H9 (cell line): ENCODE measurements around the gene METTL26. TPM values are rescaled to one million over a fixed set of nuclear protein-coding genes. Genes with fewer than 3 reads are reported as not detected.

Experiments
- DNase-seq: peaks from one replicate; pipeline ENCODE4 v3.0.0-alpha.2; 2017
- H2AFZ ChIP-seq: one replicate; pipeline ENCODE4 v1.6.1; 2013; ENCODE audit warnings: mild to moderate bottlenecking, low read length, control low read depth, moderate library complexity
- H2AK5ac ChIP-seq: 2 replicates; pipeline ENCODE4 v1.6.1; 2013; ENCODE audit warnings: low read length, control low read depth, mixed read lengths; ENCODE audit not compliant: insufficient read length
- H2BK120ac ChIP-seq: one replicate; pipeline ENCODE4 v1.6.1; 2013; ENCODE audit warnings: low read depth, mild to moderate bottlenecking, low read length, control low read depth, inconsistent platforms; ENCODE audit not compliant: poor library complexity, severe bottlenecking
- H2BK12ac ChIP-seq: 2 replicates; pipeline ENCODE4 v1.6.1; 2013; ENCODE audit warnings: low read length, control low read depth, mixed read lengths, low read depth; ENCODE audit not compliant: insufficient read length
- H2BK15ac ChIP-seq: 2 replicates; pipeline ENCODE4 v1.6.1; 2013; ENCODE audit warnings: low read depth, low read length, control low read depth
- H2BK20ac ChIP-seq: one replicate; pipeline ENCODE4 v1.6.1; 2013; ENCODE audit warnings: low read depth, mild to moderate bottlenecking, low read length, control low read depth, inconsistent platforms; ENCODE audit not compliant: poor library complexity, severe bottlenecking
- H2BK5ac ChIP-seq: 2 replicates; pipeline ENCODE4 v1.6.1; 2013; ENCODE audit warnings: low read length, control low read depth, mixed read lengths; ENCODE audit not compliant: insufficient read length
- H3K14ac ChIP-seq: 2 replicates; pipeline ENCODE4 v1.6.1; 2013; ENCODE audit warnings: low read length, control low read depth; ENCODE audit not compliant: insufficient read depth
- H3K18ac ChIP-seq: 2 replicates; pipeline ENCODE4 v1.6.1; 2013; ENCODE audit warnings: low read depth, mild to moderate bottlenecking, mixed read lengths, low read length, control low read depth; ENCODE audit not compliant: insufficient read length
- H3K23ac ChIP-seq: 2 replicates; pipeline ENCODE4 v1.6.1; 2013; ENCODE audit warnings: low read length, control low read depth, mixed read lengths, low read depth; ENCODE audit not compliant: insufficient read length
- H3K23me2 ChIP-seq: 2 replicates; pipeline ENCODE4 v1.6.1; 2013; ENCODE audit warnings: low read depth, mild to moderate bottlenecking, mixed read lengths, low read length, control low read depth; ENCODE audit not compliant: insufficient read length, poor library complexity, severe bottlenecking
- H3K27ac ChIP-seq: 2 replicates; pipeline ENCODE4 v1.5.1; 2013; ENCODE audit warnings: low read length, control low read depth, mixed read lengths, low read depth; ENCODE audit not compliant: insufficient read length
- H3K27me3 ChIP-seq: 2 replicates; pipeline ENCODE4 v1.6.1; 2013; ENCODE audit warnings: low read length, control low read depth, inconsistent platforms; ENCODE audit not compliant: insufficient read depth
- H3K4ac ChIP-seq: 2 replicates; pipeline ENCODE4 v1.6.1; 2013; ENCODE audit warnings: low read depth, mild to moderate bottlenecking, control low read depth, inconsistent platforms, low read length, moderate library complexity
- H3K4me1 ChIP-seq: 2 replicates; pipeline ENCODE4 v1.6.1; 2013; ENCODE audit warnings: low read length, control low read depth, inconsistent platforms; ENCODE audit not compliant: insufficient read depth
- H3K4me2 ChIP-seq: 2 replicates; pipeline ENCODE4 v1.6.1; 2013; ENCODE audit warnings: low read length, control low read depth, mixed read lengths; ENCODE audit not compliant: insufficient read length, insufficient read depth
- H3K56ac ChIP-seq: 2 replicates; pipeline ENCODE4 v1.6.1; 2013; ENCODE audit warnings: low read depth, mild to moderate bottlenecking, mixed read lengths, low read length, control low read depth; ENCODE audit not compliant: insufficient read length
- H3K79me1 ChIP-seq: 2 replicates; pipeline ENCODE4 v1.6.1; 2013; ENCODE audit warnings: low read depth, mild to moderate bottlenecking, moderate library complexity, low read length, control low read depth, inconsistent platforms; ENCODE audit not compliant: insufficient read depth, poor library complexity, severe bottlenecking
- H3K79me2 ChIP-seq: 2 replicates; pipeline ENCODE4 v1.6.1; 2013; ENCODE audit warnings: low read length, control low read depth, inconsistent platforms; ENCODE audit not compliant: insufficient read depth
- H3K9ac ChIP-seq: 2 replicates; pipeline ENCODE4 v1.6.1; 2013; ENCODE audit warnings: low read length, control low read depth, mixed read lengths; ENCODE audit not compliant: insufficient read length; ENCODE audit errors: extremely low read depth
- H3K9me3 ChIP-seq: one replicate; pipeline ENCODE4 v1.6.1; 2013; ENCODE audit warnings: low read depth, low read length, inconsistent platforms; ENCODE audit not compliant: control insufficient read depth
- H3T11ph ChIP-seq: one replicate; pipeline ENCODE4 v1.6.1; 2013; ENCODE audit warnings: mild to moderate bottlenecking, low read length, control low read depth, inconsistent platforms
- H4K20me1 ChIP-seq: one replicate; pipeline ENCODE4 v1.6.1; 2013; ENCODE audit not compliant: control insufficient read depth, insufficient read length, insufficient read depth
- H4K5ac ChIP-seq: 2 replicates; pipeline ENCODE4 v1.6.1; 2013; ENCODE audit warnings: low read depth, mild to moderate bottlenecking, mixed read lengths, low read length, control low read depth; ENCODE audit not compliant: insufficient read length
- H4K8ac ChIP-seq: replicated peaks from 2 replicates; pipeline ENCODE4 v1.6.1; 2013; ENCODE audit warnings: low read length, control low read depth, mixed read lengths, low read depth; ENCODE audit not compliant: insufficient read length
- H4K91ac ChIP-seq: 2 replicates; pipeline ENCODE4 v1.6.1; 2013; ENCODE audit warnings: low read depth, mild to moderate bottlenecking, moderate library complexity, mixed read lengths, low read length, control low read depth; ENCODE audit not compliant: insufficient read length
- H3K27ac Mint-ChIP-seq, 3 experiments: 2 replicates in 2 of 3; 3 replicates in 1 of 3; pipeline ENCODE4 v1.8.0; 2020 to 2021; ENCODE audit warnings: mixed read lengths in 3 of 3, mild to moderate bottlenecking in 1 of 3, moderate library complexity in 1 of 3
- H3K27me3 Mint-ChIP-seq: 2 replicates; pipeline ENCODE4 v1.8.0; 2021; ENCODE audit warnings: low read depth, mild to moderate bottlenecking, moderate library complexity, mixed read lengths
- H3K36me3 Mint-ChIP-seq, 3 experiments: 2 replicates in 2 of 3; 3 replicates in 1 of 3; pipeline ENCODE4 v1.8.0; 2020 to 2021; ENCODE audit warnings: low read depth in 3 of 3, mixed read lengths in 3 of 3; ENCODE audit not compliant: insufficient read depth in 1 of 3
- H3K4me1 Mint-ChIP-seq, 2 experiments: 2 replicates each; pipeline ENCODE4 v1.8.0; 2020; ENCODE audit warnings: mixed read lengths in 2 of 2
- H3K4me3 Mint-ChIP-seq, 2 experiments: 2 replicates in 1 of 2; 3 replicates in 1 of 2; pipeline ENCODE4 v1.8.0; 2020 to 2021; ENCODE audit warnings: mild to moderate bottlenecking in 2 of 2, mixed read lengths in 2 of 2, moderate library complexity in 1 of 2
- H3K9me3 Mint-ChIP-seq, 2 experiments: 2 replicates in 1 of 2; 3 replicates in 1 of 2; pipeline ENCODE4 v1.8.0; 2020; ENCODE audit warnings: mild to moderate bottlenecking in 2 of 2, mixed read lengths in 2 of 2, moderate library complexity in 1 of 2
- CTCF ChIP-seq: fragments of 200-600 bp; sonication (generic); conservative IDR thresholded peaks from 3 replicates; pipeline ENCODE4 v1.8.0; 2021; ENCODE audit warnings: antibody characterized with exemption, mild to moderate bottlenecking
- WGBS: extraction: QIAGEN DNeasy Blood & Tissue Kit; methylation state at CpG from one replicate; pipeline ENCODE4 v1.1.7; 2013; ENCODE audit warnings: missing lambda C conversion rate, low lambda C conversion rate, mixed read lengths; ENCODE audit not compliant: insufficient read length; ENCODE audit errors: extremely low coverage; 5-methylcytosine and 5-hydroxymethylcytosine counted together
- total RNA-seq: library from RNA; stranded (reverse); gene quantifications from 2 replicates; pipeline ENCODE4 v1.2.1, GENCODE V29; 2021

Gene METTL26
- total RNA-seq, 1 experiment from 2014 or later: 108 TPM

GRCh38 chr16:640614-641013 lies 4.5 kb upstream of the METTL26 start:
- no peak overlapping the region for H3K4ac ChIP-seq
- no peak overlapping the region for H2BK120ac ChIP-seq
- no peak overlapping the region for H2BK5ac ChIP-seq
- no peaks in the 10 kb centered on the region for H3K79me2 ChIP-seq
- no peak overlapping the region for H4K91ac ChIP-seq
- WGBS: no CpG with 5 or more reads among the region's 5 CpGs
- no peak overlapping the region for H3K27ac ChIP-seq
- no peak overlapping the region for H3K23ac ChIP-seq
- H3K18ac ChIP-seq: no peak overlapping the region
- Mint-ChIP-seq H3K36me3 (peaks cover 3 to 15% (median 4%) of the 10 kb centered on the region in 3 experiments; a peak in 5 of 7 replicates), H3K27me3 (peaks cover 2% of the 10 kb centered on the region; the same call in 1 of the 2 replicates), H3K4me1 (peaks cover 14 to 28% of the 10 kb centered on the region in 2 experiments), H3K9me3 (peaks cover 3% of the 10 kb centered on the region in 2 experiments; a peak in 2 of 5 replicates), H3K27ac (peak overlapping the region in 1 of 3 experiments; percentile 86; a peak in 1 of 7 replicates), H3K4me3 (peak overlapping the region; percentile 17 to 74; a peak in 3 of 5 replicates)
- no peak overlapping the region for H4K5ac ChIP-seq
- H3K4me1 ChIP-seq: no peaks in the 10 kb centered on the region; the same call in 1 of the 2 replicates
- no peak for DNase-seq
- H2AK5ac ChIP-seq: no peak overlapping the region
- no peak overlapping the region for H2BK20ac ChIP-seq
- H3K23me2 ChIP-seq: peaks cover 10% of the 10 kb centered on the region
- H3K79me1 ChIP-seq: no peaks in the 10 kb centered on the region
- H3K14ac ChIP-seq: no peak overlapping the region
- no peak overlapping the region for H2BK15ac ChIP-seq
- H3K9me3 ChIP-seq: no peaks in the 10 kb centered on the region
- no peak overlapping the region for H3K4me2 ChIP-seq
- H3K56ac ChIP-seq: no peak overlapping the region
- H4K8ac ChIP-seq: no peak overlapping the region
- no peaks in the 10 kb centered on the region for H3K27me3 ChIP-seq
- no peak for TF ChIP-seq CTCF
- no peak overlapping the region for H2BK12ac ChIP-seq
- no peak overlapping the region for H3T11ph ChIP-seq
- no peak overlapping the region for H3K9ac ChIP-seq
- H4K20me1 ChIP-seq: no peaks in the 10 kb centered on the region
- no peak overlapping the region for H2AFZ ChIP-seq
